Measurements from ENCODE around the gene SLC6A6. TPM values are rescaled to one million over a fixed set of nuclear protein-coding genes. Genes with fewer than 3 reads are reported as not detected.
A peak's percentile ranks its signal among the peaks of the same experiment; 100 is the strongest.

SLC6A6 gene
- total RNA-seq, 1 experiment from 2014 or later = 58.6 TPM

DNA sequence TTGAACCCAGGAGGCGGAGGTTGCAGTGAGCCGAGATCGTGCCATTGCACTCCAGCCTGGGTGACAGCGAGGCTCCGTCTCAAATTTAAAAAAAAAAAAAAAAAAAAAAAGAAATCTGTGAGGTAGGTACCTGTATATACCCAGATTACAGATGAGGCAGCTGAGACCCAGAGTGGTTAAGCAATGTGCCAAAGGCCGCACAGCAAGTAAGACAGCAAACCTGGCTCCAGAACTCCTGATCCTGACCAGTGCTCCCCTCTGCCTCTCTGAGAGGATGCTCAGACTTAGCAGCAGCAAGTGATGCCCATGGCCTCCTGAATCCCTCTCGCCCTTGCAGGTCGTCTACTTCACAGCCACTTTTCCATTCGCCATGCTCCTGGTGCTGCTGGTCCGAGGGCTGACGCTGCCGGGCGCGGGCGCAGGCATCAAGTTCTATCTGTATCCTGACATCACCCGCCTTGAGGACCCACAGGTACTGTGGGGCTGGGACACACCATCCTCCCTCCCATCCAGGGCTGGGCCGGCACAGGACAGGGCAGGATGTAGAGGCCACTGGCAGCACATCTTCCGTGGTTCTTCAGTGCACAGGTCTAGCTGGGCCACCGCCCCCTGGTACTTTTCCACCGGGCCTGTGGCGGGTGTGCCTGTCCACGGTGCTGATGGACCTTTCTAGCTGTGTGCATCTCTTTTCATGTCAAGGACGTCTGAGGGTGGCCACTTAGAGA, 63.9 kb downstream of the SLC6A6 start:
- DNase-seq (ENCODE audit: low read depth) = no peak

GRCh38 chr3:14467814-14468620, 65.6 kb downstream of the SLC6A6 start:
- peak; percentile 42 for DNase-seq (ENCODE audit: low read depth)

GRCh38 chr3:14468621-14468981, 66.2 kb downstream of the SLC6A6 start:
- DNase-seq (ENCODE audit: low read depth) = no peak

DNA sequence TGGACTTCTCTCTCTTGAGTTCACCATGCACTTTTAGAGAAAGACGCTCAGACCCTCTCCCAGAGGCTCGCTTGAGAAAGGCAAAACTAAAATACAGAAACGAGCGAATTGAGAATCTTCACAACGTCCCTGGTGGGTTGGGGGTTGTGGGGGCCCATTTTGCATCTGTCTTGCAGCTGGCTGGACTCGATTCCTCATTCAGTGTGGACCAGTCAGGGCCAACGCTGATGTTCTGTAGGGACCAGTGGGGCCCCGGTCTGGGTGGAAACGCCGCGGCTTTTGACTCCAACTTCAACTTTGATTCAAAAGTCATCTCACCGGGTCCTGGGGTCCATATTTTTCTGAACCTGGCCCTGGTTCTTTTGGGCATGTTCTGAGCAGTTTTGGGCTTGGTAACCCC, 68.1 kb downstream of the SLC6A6 start:
- DNase-seq (ENCODE audit: low read depth) = no peak

DNA sequence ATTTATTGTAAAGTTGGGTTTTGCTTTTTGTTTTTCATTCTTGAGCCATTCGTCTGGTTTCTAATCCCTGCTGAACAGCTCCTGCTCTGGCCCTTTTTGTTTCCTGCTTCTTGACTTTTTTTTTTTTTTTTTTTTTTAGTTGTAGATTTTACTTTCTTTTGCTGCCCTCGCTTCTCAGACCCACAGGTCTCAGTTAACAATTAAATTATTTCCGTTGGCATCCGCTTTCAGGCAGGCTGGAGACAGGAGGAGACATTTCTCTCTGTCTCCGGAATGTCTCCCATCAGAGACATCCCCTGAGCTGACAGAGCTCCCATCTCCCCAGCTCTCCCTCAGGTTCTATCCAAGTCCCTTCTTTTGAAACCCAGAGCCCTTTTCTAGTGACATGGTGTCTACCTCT, 68.6 kb downstream of the SLC6A6 start:
- no peak for DNase-seq (ENCODE audit: low read depth)

GRCh38 chr3:14471690-14472089, 69.3 kb downstream of the SLC6A6 start:
- DNase-seq (ENCODE audit: low read depth) = peak; percentile 83

DNA sequence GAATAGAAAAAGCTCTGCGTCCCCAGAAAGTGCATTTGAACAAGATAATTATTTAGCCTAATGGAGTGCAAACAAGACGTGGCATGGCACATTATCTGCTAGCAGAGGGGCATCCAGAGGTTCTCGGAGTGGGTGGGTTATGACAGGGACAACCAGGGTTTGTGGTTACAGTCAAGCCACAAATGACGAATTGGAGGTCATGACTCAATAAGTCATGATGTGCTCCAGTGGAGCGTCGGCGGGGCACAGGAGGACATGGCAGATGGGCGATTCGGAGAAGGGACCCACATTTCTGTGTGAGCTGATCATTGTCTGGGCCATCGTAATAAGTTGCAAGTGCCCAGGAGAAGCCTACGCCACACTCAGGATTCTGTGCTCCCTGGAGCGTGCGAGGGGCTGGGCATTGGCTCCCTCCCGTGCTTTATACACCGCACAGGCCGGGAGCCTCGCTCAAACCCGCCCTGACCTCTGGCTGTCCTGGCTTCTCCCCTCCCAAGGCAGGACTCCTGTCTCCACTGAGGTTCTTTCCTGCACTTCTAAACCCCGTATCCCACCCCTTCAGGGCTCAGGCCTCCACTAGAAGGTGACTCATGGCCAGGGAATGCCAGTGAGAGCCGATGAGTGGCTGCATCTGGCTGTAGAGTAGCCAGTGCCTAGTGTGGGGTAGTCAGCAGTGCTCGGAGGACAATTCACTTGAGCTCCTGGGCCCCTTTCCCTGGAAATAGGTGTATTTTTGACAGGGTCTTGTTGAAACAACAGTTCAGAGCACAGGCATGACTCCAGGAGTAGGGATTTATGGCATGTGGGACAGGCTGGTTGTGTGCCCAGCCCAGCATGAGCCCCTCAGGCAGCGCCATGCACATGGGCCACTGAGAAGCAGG, 70.3 kb downstream of the SLC6A6 start:
- peak; percentile 99 for DNase-seq (ENCODE audit: low read depth)

GRCh38 chr3:14473411-14473891, 71.0 kb downstream of the SLC6A6 start:
- no peak for DNase-seq (ENCODE audit: low read depth)

DNA sequence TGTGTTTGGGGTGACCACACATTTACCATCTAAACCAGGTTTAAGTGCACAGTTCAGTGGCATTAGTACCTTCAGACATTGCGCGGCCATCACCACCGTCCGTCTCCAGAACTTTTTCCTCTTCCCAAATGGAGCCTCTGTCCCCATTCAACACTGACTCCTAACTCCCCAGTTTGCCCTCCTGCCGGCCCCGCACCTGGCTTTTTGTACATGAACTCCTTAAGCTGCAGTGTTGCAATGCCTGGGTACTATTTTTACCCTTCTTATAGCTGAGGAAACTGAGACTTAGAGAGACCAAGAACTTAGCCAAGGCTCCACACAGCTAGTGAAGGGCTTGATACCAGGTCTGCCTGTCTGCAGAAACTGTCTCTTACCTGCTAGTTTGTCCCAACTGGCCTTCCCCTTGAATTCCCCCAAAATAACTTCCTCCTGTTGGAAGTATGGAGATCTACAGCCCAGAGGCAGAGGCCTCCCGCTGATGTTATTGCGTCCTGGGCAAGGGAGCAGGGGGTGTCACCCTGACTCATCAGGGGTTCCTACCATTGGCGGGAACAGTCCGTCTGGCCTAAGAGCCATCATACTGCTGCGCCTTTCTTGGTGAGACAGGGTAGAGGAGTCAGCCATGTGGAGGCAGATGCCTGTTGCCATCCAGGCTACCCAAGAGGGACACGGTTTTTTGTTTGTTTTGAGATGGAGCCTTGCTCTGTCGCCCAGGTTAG, 72.1 kb downstream of the SLC6A6 start:
- peak; percentile 69 for DNase-seq (ENCODE audit: low read depth)

GRCh38 chr3:14475621-14476020, 73.2 kb downstream of the SLC6A6 start:
- DNase-seq (ENCODE audit: low read depth) = peak; percentile 66

DNA sequence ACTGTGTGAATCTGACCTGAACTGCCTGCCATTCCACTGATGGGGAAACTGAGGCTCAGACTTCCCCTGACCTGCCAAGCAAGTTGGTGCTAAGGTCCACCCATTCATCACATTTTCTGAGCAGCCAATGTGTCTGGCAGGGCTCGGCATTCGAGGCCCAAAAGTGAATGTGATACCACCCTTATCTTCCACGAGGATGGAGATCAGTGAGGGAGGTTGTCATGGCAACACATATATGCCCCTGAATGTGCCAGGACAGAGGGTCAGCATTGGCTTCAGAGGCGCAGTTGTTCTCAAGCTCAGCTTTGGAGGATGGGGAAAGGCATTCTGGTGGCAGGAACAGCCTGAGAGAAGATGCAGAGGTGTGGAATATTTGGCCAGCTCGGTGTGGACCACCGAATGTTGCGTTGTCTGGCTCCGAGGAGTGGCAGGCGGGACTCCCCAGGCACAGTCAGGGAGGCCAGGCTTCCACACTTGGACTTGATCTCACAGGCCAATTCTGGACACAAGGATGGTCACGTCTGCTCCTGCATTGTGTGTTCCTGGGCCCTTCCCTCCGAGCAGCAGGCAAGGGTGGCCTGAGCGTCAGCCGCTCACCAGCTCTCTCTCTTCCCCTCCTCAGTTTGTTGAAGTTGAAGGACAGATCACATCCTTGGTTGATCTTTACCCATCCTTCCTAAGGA, 74.3 kb downstream of the SLC6A6 start:
- DNase-seq (ENCODE audit: low read depth) = no peak

- DNase-seq (ENCODE audit: low read depth) = no peak
These were observed 75.0 kb downstream of the SLC6A6 start for GRCh38 chr3:14477311-14477935.

GRCh38 chr3:14478956-14479550, 76.6 kb downstream of the SLC6A6 start:
- no peak for DNase-seq (ENCODE audit: low read depth)

GRCh38 chr3:14479591-14479990, 77.2 kb downstream of the SLC6A6 start:
- DNase-seq (ENCODE audit: low read depth) = no peak

- DNase-seq (ENCODE audit: low read depth) = peak; percentile 40
These were observed 78.0 kb downstream of the SLC6A6 start for GRCh38 chr3:14480207-14481017.

GRCh38 chr3:14481018-14481645, 78.7 kb downstream of the SLC6A6 start:
- no peak for DNase-seq (ENCODE audit: low read depth)

DNA sequence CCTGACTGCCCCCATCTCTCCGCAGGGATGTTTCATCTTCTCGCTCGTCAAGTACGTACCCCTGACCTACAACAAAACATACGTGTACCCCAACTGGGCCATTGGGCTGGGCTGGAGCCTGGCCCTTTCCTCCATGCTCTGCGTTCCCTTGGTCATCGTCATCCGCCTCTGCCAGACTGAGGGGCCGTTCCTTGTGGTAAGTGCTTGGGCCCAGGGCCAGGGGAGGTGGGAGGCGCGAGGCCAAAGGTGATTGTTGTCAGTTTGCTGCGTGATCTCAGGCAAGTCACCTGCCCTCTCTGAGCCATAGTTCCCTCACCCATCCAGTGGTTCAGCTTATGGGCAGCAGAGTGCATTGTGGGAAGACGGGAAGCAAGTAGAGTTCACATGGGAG, 79.2 kb downstream of the SLC6A6 start:
- no peak for DNase-seq (ENCODE audit: low read depth)

DNA sequence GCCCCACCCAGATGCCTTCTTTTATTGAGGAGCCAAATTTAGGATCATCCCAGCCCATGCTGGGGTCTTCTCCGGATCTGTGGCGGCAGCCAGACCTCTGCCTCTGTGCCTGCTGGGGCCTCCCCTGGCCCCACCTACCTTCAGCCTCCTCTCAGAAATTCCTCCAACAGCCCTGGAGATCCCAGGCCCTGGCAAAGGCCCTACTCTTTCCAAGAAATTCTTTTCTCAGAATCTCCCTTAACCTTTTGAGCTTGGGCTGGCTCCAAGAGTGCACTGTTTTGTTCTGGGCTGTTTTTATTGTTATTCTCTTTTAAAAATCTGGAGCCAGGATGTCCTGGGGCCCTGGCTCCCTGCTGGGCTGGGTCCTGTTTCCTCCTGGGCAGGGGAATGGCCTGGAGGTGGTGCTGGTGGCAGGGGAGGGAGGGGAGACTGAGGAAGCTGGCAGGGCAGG, 79.9 kb downstream of the SLC6A6 start:
- DNase-seq (ENCODE audit: low read depth) = no peak

DNA sequence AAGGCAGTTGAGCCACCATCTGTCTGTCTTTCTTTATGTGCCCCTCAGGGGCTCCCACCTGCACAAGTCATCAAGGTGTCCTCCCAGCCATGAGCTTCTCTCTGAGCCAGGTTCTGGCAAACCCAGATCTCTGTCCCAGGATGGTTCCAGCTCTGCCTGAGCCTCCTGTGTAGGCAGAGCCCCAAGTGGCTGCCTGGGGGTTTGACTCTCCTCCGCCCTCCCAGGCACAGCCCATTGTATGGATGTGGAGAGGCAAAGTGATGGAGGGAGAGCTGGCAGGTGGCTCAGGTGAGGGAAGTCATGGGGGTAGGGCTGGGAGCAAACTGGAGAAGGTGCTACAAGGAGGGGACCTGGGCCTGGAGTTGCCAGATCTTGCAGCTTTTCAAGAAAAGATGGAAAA, 80.9 kb downstream of the SLC6A6 start:
- DNase-seq (ENCODE audit: low read depth) = no peak
